ENCODE results near the gene SUN3. TPM values are rescaled to one million over a fixed set of nuclear protein-coding genes. Genes with fewer than 3 reads are reported as not detected.

SUN3 gene
- total RNA-seq, 1 donor from 2014 or later: not detected

- H3K4me1 Mint-ChIP-seq (ENCODE audit: low read depth): peaks cover 33% of the 10 kb centered on the region
- peaks cover 43% of the 10 kb centered on the region for H3K36me3 Mint-ChIP-seq (ENCODE audit: low read depth)
- H3K9me3 Mint-ChIP-seq (ENCODE audit: low read depth): no peaks in the 10 kb centered on the region
- TF ChIP-seq CTCF (IDR thresholded peaks at IDR 0.05): no peak
- no peak overlapping the region for H3K4me3 Mint-ChIP-seq (ENCODE audit: unreplicated experiment)
- H3K27ac Mint-ChIP-seq (ENCODE audit: unreplicated experiment): no peak overlapping the region
- H3K27me3 Mint-ChIP-seq (ENCODE audit: low read depth): no peaks in the 10 kb centered on the region
- DNase-seq (ENCODE audit: low spot score): no peak
Measured at GRCh38 chr7:47970761-47971160, 58.1 kb downstream of the SUN3 start.

GRCh38 chr7:47968847-47969774 lies 59.8 kb downstream of the SUN3 start:
- Mint-ChIP-seq H3K4me1 (ENCODE audit: low read depth) (peaks cover 33% of the 10 kb centered on the region), H3K9me3 (ENCODE audit: low read depth) (no peaks in the 10 kb centered on the region), H3K27ac (ENCODE audit: unreplicated experiment) (peak overlapping the region; percentile 24), H3K36me3 (ENCODE audit: low read depth) (peaks cover 49% of the 10 kb centered on the region), H3K27me3 (ENCODE audit: low read depth) (no peaks in the 10 kb centered on the region), H3K4me3 (ENCODE audit: unreplicated experiment) (no peak overlapping the region)
- peak; percentile 96 for TF ChIP-seq CTCF (IDR thresholded peaks at IDR 0.05)
- DNase-seq (ENCODE audit: low spot score): no peak

GRCh38 chr7:47967708-47968107 lies 61.2 kb downstream of the SUN3 start:
- H3K4me1 Mint-ChIP-seq (ENCODE audit: low read depth): peaks cover 33% of the 10 kb centered on the region
- no peak for TF ChIP-seq CTCF (IDR thresholded peaks at IDR 0.05)
- DNase-seq (ENCODE audit: low spot score): no peak
- no peaks in the 10 kb centered on the region for H3K9me3 Mint-ChIP-seq (ENCODE audit: low read depth)
- H3K27ac Mint-ChIP-seq (ENCODE audit: unreplicated experiment): no peak overlapping the region
- H3K36me3 Mint-ChIP-seq (ENCODE audit: low read depth): peaks cover 42% of the 10 kb centered on the region
- H3K27me3 Mint-ChIP-seq (ENCODE audit: low read depth): no peaks in the 10 kb centered on the region
- H3K4me3 Mint-ChIP-seq (ENCODE audit: unreplicated experiment): no peak overlapping the region

GRCh38 chr7:47967123-47967522 lies 61.8 kb downstream of the SUN3 start:
- H3K27ac Mint-ChIP-seq (ENCODE audit: unreplicated experiment): no peak overlapping the region
- no peak for DNase-seq (ENCODE audit: low spot score)
- TF ChIP-seq CTCF (IDR thresholded peaks at IDR 0.05): no peak
- peaks cover 44% of the 10 kb centered on the region for H3K36me3 Mint-ChIP-seq (ENCODE audit: low read depth)
- H3K4me1 Mint-ChIP-seq (ENCODE audit: low read depth): peaks cover 33% of the 10 kb centered on the region
- H3K9me3 Mint-ChIP-seq (ENCODE audit: low read depth): no peaks in the 10 kb centered on the region
- no peaks in the 10 kb centered on the region for H3K27me3 Mint-ChIP-seq (ENCODE audit: low read depth)
- no peak overlapping the region for H3K4me3 Mint-ChIP-seq (ENCODE audit: unreplicated experiment)

- peaks cover 21% of the 10 kb centered on the region for H3K4me1 Mint-ChIP-seq (ENCODE audit: low read depth)
- no peaks in the 10 kb centered on the region for H3K27me3 Mint-ChIP-seq (ENCODE audit: low read depth)
- no peak overlapping the region for H3K4me3 Mint-ChIP-seq (ENCODE audit: unreplicated experiment)
Measured at GRCh38 chr7:47965456-47965855, 63.5 kb downstream of the SUN3 start.

More at GRCh38 chr7:47965456-47965855, 63.5 kb downstream of the SUN3 start:
- Mint-ChIP-seq H3K9me3 (ENCODE audit: low read depth) (no peaks in the 10 kb centered on the region), H3K27ac (ENCODE audit: unreplicated experiment) (no peak overlapping the region), H3K36me3 (ENCODE audit: low read depth) (peaks cover 52% of the 10 kb centered on the region)
- DNase-seq (ENCODE audit: low spot score): no peak
- TF ChIP-seq CTCF (IDR thresholded peaks at IDR 0.05): no peak
